Bronchial epithelial cell (primary cell): ENCODE data around the gene ANKRD13D. TPM values are rescaled to one million over a fixed set of nuclear protein-coding genes. Genes with fewer than 3 reads are reported as not detected.
A peak's percentile ranks its signal among the peaks of the same experiment; 100 is the strongest.

Source experiments
- DNase-seq: peaks from one replicate; pipeline ENCODE4 v3.0.0-alpha.2; 2010; ENCODE audit warnings: low read depth
- FAIRE-seq: peaks from 2 replicates; lab custom pipeline; 2011; peaks lifted over from hg19 to GRCh38; lab: Jason Lieb, UNC
- H3K27me3 ChIP-seq: 2 replicates; pipeline ENCODE4 v1.5.1; 2011; ENCODE audit warnings: low read length; ENCODE audit not compliant: control insufficient read depth, insufficient read depth
- H3K36me3 ChIP-seq: 2 replicates; pipeline ENCODE4 v1.5.1; 2011; ENCODE audit warnings: low read length; ENCODE audit not compliant: control insufficient read depth, insufficient read depth
- H3K4me3 ChIP-seq: 2 replicates; pipeline ENCODE4 v1.5.1; 2011; ENCODE audit warnings: mild to moderate bottlenecking, low read depth, low read length, control low read depth
- total RNA-seq: library from RNA; depleted of rRNA; stranded (reverse); fragments of >200 nt; gene quantifications from 2 replicates; pipeline ENCODE4 v1.2.1, GENCODE V29; 2014
- TF ChIP-seq, protein P1 (sequence below): IDR thresholded peaks from 2 replicates; pipeline ENCODE4 v1.5.1; 2011; ENCODE audit warnings: mild to moderate bottlenecking, moderate library complexity, low read length, control low read depth, inconsistent platforms; ENCODE audit not compliant: insufficient read depth, severe bottlenecking

Gene ANKRD13D
- total RNA-seq, 1 donor from 2014 or later: 22.4 TPM

DNA sequence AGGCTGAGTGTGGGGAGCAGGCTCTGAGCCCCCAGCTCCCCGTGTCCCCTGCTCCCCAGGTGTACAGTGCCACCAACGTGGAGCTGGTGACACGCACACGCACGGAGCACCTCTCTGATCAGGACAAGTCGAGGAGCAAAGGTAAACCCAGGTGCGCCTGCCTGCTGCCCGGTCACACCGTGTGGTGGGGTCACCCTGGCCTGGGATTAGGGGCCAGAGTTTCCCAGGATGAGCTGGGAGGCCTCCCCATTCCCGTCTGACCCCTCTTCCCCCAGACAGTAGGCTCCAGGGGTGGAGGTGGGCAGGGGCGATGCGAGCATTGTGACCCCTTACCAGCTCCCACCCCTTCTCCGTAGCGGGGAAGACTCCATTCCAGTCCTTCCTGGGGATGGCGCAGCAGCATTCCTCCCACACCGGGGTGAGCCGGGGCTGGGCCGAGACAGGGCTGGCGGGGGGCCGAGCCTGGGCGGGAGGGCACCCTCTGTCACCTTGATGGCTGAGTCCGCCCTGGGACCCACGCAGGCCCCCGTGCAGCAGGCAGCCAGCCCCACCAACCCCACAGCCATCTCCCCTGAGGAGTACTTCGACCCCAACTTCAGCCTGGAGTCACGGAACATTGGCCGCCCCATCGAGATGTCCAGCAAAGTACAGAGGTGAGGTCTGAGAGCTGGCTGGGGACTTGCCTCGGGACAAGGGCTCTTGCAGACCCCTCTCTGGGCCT is 10.5 kb downstream of the ANKRD13D start:
- FAIRE-seq: no peak
- no peak for DNase-seq
- Histone ChIP-seq H3K36me3 (peaks cover 20% of the 10 kb centered on the region), H3K4me3 (no peak overlapping the region), H3K27me3 (no peaks in the 10 kb centered on the region)
- TF ChIP-seq, protein P1, sequence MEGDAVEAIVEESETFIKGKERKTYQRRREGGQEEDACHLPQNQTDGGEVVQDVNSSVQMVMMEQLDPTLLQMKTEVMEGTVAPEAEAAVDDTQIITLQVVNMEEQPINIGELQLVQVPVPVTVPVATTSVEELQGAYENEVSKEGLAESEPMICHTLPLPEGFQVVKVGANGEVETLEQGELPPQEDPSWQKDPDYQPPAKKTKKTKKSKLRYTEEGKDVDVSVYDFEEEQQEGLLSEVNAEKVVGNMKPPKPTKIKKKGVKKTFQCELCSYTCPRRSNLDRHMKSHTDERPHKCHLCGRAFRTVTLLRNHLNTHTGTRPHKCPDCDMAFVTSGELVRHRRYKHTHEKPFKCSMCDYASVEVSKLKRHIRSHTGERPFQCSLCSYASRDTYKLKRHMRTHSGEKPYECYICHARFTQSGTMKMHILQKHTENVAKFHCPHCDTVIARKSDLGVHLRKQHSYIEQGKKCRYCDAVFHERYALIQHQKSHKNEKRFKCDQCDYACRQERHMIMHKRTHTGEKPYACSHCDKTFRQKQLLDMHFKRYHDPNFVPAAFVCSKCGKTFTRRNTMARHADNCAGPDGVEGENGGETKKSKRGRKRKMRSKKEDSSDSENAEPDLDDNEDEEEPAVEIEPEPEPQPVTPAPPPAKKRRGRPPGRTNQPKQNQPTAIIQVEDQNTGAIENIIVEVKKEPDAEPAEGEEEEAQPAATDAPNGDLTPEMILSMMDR: no peak

DNA sequence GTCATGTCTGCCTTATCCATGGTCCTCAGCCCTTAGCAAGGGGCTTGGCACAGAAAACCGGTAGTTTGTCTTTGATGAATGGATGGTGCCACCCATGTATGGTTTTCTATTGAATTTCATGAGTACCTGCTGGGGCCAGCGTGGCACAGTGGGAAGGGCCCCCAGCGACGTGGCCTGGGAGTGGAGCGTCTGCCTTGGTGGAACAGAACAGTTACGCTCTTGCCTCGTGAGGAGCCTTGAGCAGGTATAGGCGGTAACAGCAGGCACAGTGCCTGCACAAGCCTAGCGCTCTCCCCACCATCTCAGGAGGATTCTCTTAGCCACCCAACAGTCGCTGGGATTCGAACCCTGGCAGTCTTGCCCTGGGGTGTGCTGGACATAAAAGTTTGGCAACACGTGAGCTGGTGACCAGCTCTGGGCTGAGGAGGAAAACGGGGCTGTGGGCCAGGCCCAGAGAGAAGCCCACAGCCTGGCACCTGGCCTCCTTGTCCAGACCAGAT is 11.2 kb downstream of the ANKRD13D start:
- TF ChIP-seq, protein P1: no peak
- Histone ChIP-seq H3K4me3 (no peak overlapping the region), H3K27me3 (no peaks in the 10 kb centered on the region), H3K36me3 (peaks cover 22% of the 10 kb centered on the region)
- DNase-seq (no peak), FAIRE-seq (peak; percentile 28)

DNA sequence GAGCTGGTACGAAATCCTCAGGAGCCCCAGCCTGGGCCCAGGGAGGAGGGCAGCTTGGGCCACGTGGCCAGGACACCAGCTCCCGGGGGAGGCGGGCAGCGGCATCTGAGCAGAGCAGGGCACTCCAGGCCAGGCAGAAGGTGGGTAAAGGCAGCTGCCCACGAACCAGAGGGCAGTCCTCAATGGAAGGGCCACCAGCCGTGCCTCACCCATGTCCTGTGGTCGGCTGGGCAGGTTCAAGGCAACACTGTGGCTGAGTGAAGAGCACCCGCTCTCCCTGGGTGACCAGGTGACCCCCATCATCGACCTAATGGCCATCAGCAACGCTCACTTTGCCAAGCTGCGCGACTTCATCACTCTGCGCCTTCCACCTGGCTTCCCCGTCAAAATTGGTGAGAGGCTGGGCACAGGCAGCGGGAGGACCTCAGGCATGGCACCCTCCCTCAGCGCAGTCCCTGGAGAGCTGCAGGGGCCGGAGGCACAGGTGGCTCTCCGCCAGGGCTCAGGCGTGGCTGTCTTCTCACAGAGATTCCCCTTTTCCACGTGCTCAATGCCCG is 11.7 kb downstream of the ANKRD13D start:
- DNase-seq (no peak), FAIRE-seq (no peak)
- Histone ChIP-seq H3K36me3 (peaks cover 24% of the 10 kb centered on the region), H3K4me3 (no peak overlapping the region), H3K27me3 (no peaks in the 10 kb centered on the region)
- TF ChIP-seq, protein P1: no peak

DNA sequence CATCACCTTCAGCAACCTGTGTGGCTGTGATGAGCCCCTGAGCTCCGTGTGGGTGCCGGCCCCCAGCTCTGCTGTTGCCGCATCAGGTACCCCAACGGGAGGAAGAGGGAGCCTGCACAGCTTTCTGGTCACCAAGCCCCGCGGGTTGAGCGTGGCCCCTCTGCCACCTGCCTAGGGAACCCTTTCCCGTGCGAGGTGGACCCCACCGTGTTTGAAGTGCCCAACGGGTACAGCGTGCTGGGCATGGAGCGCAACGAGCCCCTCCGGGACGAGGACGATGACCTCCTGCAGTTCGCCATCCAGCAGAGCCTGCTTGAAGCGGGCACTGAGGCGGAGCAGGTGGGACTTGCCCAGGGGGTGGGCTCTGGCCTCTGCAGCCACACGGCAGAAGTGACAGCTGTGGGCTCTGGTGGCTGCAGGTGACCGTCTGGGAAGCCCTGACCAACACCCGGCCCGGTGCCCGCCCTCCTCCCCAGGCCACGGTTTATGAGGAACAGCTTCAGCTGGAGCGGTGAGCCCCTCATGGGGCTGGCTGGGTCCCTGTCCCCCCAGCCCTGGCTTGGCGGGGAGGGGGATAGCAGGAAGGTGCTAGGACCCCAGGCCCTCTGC is 12.3 kb downstream of the ANKRD13D start:
- no peak for DNase-seq
- FAIRE-seq: no peak
- H3K27me3 ChIP-seq: no peaks in the 10 kb centered on the region
- H3K36me3 ChIP-seq: peaks cover 24% of the 10 kb centered on the region
- H3K4me3 ChIP-seq: no peak overlapping the region
- TF ChIP-seq, protein P1: no peak

DNA sequence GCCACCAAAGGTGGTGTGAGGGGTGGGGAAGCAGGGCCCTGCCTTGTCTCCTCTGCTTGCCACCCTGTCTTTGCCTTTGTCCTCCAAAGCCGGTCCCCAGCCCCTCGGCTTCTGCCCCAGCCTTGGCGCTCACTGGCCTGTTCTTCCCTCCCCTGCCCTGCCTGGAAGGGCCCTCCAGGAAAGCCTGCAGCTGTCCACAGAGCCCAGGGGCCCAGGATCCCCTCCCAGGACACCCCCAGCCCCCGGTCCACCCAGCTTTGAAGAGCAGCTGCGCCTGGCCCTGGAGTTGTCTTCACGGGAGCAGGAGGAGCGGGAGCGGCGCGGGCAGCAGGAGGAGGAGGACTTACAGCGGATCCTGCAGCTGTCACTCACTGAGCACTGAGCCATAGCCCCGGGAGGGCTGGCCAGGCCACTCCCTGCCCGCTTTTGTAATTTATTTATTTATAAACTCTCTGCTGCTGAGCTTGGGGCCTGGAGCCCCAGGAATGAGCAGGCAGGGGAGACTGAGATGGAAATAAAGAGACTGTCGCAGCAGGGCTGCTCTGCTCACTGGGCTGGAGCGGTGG is 12.9 kb downstream of the ANKRD13D start:
- H3K36me3 ChIP-seq: peaks cover 25% of the 10 kb centered on the region
- peak; percentile 71 for DNase-seq
- no peaks in the 10 kb centered on the region for H3K27me3 ChIP-seq
- FAIRE-seq: no peak
- H3K4me3 ChIP-seq: peak overlapping the region; percentile 96
- TF ChIP-seq, protein P1: no peak
